Ovary (tissue), 9 donors: ENCODE measurements around the gene ZNF70. TPM values are rescaled to one million over a fixed set of nuclear protein-coding genes. Genes with fewer than 3 reads are reported as not detected.
"Not testable (repeated sequence)": the region's sequence is repeated elsewhere in the genome, so short reads cannot be mapped to it uniquely, and the experiment has no call there.

Experiments
- DNase-seq, 5 donors: peaks; one replicate each; pipeline ENCODE4 v3.0.0-alpha.2; 2019 to 2020
- H3K27ac ChIP-seq, 2 donors: fragments of 200-600 bp; one replicate each; pipeline versions ENCODE4 v1.5.1 to v1.8.0; 2019 to 2022
- H3K27me3 ChIP-seq: fragments of 200-600 bp; one replicate; pipeline ENCODE4 v1.8.0; 2022
- H3K36me3 ChIP-seq: fragments of 200-600 bp; sonication (generic); one replicate; pipeline ENCODE4 v1.5.1; 2019
- H3K4me1 ChIP-seq: one replicate; pipeline ENCODE4 v1.8.1; 2013; ENCODE audit warnings: mild to moderate bottlenecking, moderate library complexity; ENCODE audit not compliant: insufficient read depth
- H3K4me3 ChIP-seq: fragments of 200-600 bp; sonication (generic); one replicate; pipeline ENCODE4 v1.5.1; 2017
- H3K9me3 ChIP-seq, 2 donors: fragments of 200-600 bp in 1 of 2; sonication (generic) in 1 of 2; one replicate each; pipeline versions ENCODE4 v1.5.1 to v1.8.1; 2013 to 2019; ENCODE audit warnings: mild to moderate bottlenecking in 1 of 2, moderate library complexity in 1 of 2
- EP300 ChIP-seq: sonication (generic); formaldehyde crosslinking; IDR thresholded peaks from one replicate; pipeline ENCODE4 v1.6.1; 2017; ENCODE audit warnings: antibody characterized with exemption
- POLR2A ChIP-seq: fragments of 450-650 bp; IDR thresholded peaks from one replicate; pipeline ENCODE4 v1.6.1; 2017; ENCODE audit warnings: antibody characterized with exemption, mild to moderate bottlenecking, moderate library complexity
- WGBS, 3 donors: extraction: QIAGEN DNeasy Blood & Tissue Kit in 1 of 3; methylation state at CpG; one replicate each; pipeline versions ENCODE4 v1.1.5 to v1.1.7; 2013 to 2017; 5-methylcytosine and 5-hydroxymethylcytosine counted together
- intact Hi-C, 4 donors: fragments of 100-400 bp; cut with DNase I; formaldehyde crosslinking; loops; one replicate each; pipeline versions ENCODE4 v1.11.0 to v1.15.1; 2022 to 2023
- polyA plus RNA-seq, 2 donors: library from polyadenylated mRNA; stranded (reverse); fragments of 200-250 nt in 1 of 2; fragments of 350-450 nt in 1 of 2; fragmentation: Illumina TruSeq in 1 of 2; extraction: RNeasy Lipid Tissue Mini Kit (QIAGEN cat#74804) in 1 of 2; gene quantifications; one replicate each; pipeline ENCODE4 v1.2.3, GENCODE V29; 2013 to 2014
- total RNA-seq, 7 donors: library from RNA; depleted of rRNA in 2 of 7; stranded (reverse); fragments of >200 nt in 2 of 7; fragmentation: NEBNext Ultra II Directional in 3 of 7; extraction: Animal tissue kit (Norgen Biotek cat#: 25700) in 3 of 7; gene quantifications; one replicate each; pipeline versions ENCODE4 v1.1.0 to v1.2.4, GENCODE V29; 2016 to 2023
- TF ChIP-seq, protein P1 (sequence below), 3 donors: fragments of 450-650 bp in 2 of 3; fragments of 200-600 bp in 1 of 3; IDR thresholded peaks; one replicate each; pipeline versions ENCODE4 v1.5.1 to v1.8.0; 2016 to 2022; ENCODE audit warnings: antibody characterized with exemption in 3 of 3, mild to moderate bottlenecking in 1 of 3
- donor health status: DM: no; HTN: no; CAD: no; lungs with moderate emphysema.
- donor health status: DM: no; HTN: no; CAD: no.
- donor health status: Bipolar disorder and iron deficiency.
- donor health status: DM: yes; HTN: yes; CAD: no.
- donor health status: DM: no; HTN: no; CAD: no.
- donor health status: DM: yes; HTN: yes; CAD: no.

The ZNF70 gene
- total and polyA plus RNA-seq, 9 donors = 3.8 to 21.6 (median 16.1) TPM

DNA sequence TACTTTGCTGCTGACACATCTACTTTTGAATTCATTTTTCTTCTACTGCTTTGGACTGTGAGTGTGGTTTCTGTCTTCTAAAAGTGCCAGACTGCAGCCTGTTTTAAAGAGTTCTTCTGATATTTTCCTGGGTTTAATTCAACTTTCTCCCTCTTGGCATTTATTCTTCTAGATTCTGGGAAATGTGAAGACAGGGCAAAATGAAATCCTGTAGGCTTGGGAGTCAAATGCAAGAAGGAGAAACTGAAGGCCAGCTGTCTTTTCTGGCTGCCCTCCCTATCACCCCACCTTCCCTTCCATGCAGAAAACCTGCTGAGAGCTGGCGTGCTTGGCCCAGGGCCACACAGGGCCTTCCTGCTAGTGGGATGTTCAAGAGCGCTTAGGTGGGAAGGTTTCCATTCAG, 7.6 kb downstream of the ZNF70 start:
- TF ChIP-seq EP300 (no peak), POLR2A (no peak)
- Histone ChIP-seq H3K27ac (peak overlapping the region in 1 of 2 donors; percentile 67), H3K9me3 (no peaks in the 10 kb centered on the region), H3K4me3 (no peak overlapping the region), H3K4me1 (peaks cover 11% of the 10 kb centered on the region), H3K27me3 (no peaks in the 10 kb centered on the region), H3K36me3 (no peaks in the 10 kb centered on the region)
- DNase-seq = peak; percentile 43 to 85 (median 76)
- 11 to 37% (median 14%) methylated on average over 2 of the region's 2 CpGs for WGBS, 3 donors
- intact Hi-C loops = no loop called here

DNA sequence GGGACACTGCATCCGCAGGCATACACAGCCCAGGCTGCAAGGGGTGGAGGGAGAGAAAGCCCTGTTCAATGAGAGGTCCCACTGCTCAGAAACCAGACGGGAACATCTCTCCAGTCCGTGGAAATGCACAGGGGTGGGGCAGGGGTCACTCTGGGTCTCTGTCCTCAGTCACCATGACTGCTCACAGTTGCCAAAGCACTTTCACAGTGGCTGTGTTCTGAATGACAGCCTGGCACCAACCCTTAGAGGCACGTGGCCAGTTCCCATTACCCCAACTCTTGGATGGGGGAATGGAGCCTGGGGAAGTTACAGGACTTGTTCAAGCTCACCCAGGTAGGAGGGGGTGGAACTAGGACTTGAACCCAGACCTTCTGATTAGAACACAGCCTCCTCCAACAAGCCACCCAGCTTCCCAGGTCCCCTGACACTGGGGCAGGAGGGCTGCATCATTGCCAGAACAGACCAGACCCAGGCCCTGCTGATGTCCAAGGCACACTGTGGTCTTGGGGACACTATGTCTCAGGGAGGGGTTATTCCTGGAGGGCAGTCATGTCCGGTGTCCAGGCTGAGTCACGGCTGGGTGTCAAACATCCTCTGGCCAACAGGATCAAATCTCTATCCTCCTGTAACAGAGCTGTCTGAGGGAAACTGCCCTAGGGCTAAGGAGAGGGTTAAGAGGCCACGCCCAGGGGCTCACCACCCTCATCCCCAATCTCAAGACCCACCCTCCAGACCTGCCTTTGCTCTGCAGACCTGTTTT, 8.2 kb downstream of the ZNF70 start:
- Histone ChIP-seq H3K4me3 (no peak overlapping the region), H3K27me3 (no peaks in the 10 kb centered on the region), H3K4me1 (peaks cover 11% of the 10 kb centered on the region), H3K9me3 (no peaks in the 10 kb centered on the region), H3K27ac (peak overlapping the region in 1 of 2 donors; percentile 67), H3K36me3 (no peaks in the 10 kb centered on the region)
- 37 to 51% (median 49%) methylated on average over 7 of the region's 7 CpGs for WGBS, 3 donors
- intact Hi-C loops = no loop called here
- no peak for DNase-seq
- TF ChIP-seq, protein P1, sequence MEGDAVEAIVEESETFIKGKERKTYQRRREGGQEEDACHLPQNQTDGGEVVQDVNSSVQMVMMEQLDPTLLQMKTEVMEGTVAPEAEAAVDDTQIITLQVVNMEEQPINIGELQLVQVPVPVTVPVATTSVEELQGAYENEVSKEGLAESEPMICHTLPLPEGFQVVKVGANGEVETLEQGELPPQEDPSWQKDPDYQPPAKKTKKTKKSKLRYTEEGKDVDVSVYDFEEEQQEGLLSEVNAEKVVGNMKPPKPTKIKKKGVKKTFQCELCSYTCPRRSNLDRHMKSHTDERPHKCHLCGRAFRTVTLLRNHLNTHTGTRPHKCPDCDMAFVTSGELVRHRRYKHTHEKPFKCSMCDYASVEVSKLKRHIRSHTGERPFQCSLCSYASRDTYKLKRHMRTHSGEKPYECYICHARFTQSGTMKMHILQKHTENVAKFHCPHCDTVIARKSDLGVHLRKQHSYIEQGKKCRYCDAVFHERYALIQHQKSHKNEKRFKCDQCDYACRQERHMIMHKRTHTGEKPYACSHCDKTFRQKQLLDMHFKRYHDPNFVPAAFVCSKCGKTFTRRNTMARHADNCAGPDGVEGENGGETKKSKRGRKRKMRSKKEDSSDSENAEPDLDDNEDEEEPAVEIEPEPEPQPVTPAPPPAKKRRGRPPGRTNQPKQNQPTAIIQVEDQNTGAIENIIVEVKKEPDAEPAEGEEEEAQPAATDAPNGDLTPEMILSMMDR (IDR thresholded peaks at IDR 0.05) = no peak
- TF ChIP-seq EP300 (no peak), POLR2A (no peak)

DNA sequence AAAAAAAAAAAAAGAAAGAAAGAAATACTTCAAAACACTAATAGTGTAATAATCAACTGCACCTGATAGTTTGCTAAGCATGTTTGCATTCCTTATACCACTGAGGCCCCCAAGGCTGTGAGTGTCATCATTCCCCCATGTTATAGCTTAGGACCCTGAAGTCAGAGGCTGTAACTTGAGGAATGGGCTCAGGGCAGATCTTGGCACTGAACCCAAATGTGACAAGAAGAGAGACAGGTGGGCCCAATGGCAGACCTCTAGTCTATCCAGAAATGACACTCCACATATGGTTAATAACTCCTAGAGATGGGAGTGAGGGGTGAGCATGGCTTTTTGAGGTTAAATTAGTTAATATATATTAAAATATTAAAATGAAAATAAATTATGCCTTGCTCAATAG, 13.2 kb downstream of the ZNF70 start:
- no peaks in the 10 kb centered on the region for H3K36me3 ChIP-seq
- no peaks in the 10 kb centered on the region for H3K27me3 ChIP-seq
- no peak for TF ChIP-seq EP300
- TF ChIP-seq, protein P1 (IDR thresholded peaks at IDR 0.05) = no peak
- no peak for DNase-seq
- no peak overlapping the region for H3K4me3 ChIP-seq
- H3K9me3 ChIP-seq = no peaks in the 10 kb centered on the region
- peaks cover 4% of the 10 kb centered on the region for H3K4me1 ChIP-seq
- intact Hi-C loops = no loop called here
- H3K27ac ChIP-seq = no peak overlapping the region

DNA sequence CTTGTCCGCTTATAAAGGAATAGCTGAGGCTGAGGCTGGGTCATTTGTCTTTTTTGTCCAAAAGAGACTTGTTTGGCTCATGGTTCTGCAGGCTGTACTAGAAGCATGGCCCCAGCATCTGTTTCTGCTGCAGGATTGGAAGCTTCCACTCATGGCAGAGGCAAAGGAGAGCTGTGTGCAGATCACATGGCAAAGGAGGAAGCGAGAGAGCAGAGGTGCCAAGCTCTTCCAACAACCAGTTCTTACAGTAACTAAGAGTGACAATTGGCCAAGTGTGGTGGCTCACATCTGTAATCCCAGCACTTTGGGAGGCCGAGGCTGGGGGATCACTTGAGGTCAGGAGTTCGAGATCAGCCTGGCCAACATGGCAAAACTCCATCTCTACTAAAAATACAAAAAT, 22.8 kb downstream of the ZNF70 start:
- DNase-seq, H3K9me3 ChIP-seq, H3K27me3 ChIP-seq, H3K4me1 ChIP-seq, H3K4me3 ChIP-seq, intact Hi-C loops, H3K27ac ChIP-seq, H3K36me3 ChIP-seq: not testable (repeated sequence)
- WGBS, 3 donors = 87 to 97% (median 91%) methylated on average over 4 of the region's 4 CpGs

DNA sequence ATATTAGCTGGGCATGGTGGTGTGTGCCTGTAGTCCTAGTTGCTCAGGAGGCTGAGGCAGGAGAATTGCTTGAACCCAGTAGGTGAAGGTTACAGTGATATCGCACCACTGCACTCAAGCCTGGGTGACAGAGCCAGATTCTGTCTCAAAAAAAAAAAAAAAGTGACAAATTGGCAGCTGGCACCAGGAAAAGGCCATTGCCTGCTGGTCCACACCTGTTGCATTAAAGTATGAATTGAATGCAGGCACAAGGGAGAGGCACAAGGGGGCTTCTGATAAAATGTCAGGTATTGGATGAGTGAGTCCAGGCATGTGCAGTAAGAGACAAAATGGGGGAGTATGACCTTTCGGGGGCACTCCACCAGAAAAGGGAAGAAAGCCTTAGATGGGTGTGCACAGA, 28.2 kb downstream of the ZNF70 start:
- H3K27ac ChIP-seq = no peak overlapping the region
- no peaks in the 10 kb centered on the region for H3K27me3 ChIP-seq
- H3K36me3 ChIP-seq = no peaks in the 10 kb centered on the region
- DNase-seq = no peak
- H3K4me3 ChIP-seq = no peak overlapping the region
- no peaks in the 10 kb centered on the region for H3K4me1 ChIP-seq
- TF ChIP-seq EP300 (no peak), POLR2A (no peak)
- TF ChIP-seq, protein P1 (IDR thresholded peaks at IDR 0.05) = no peak
- intact Hi-C loops = no loop called here
- 79 to 94% (median 83%) methylated on average over 2 of the region's 2 CpGs for WGBS, 3 donors
- no peaks in the 10 kb centered on the region for H3K9me3 ChIP-seq
